Neural progenitor cell (in vitro differentiated cells): ENCODE results near the gene BACE2. TPM values are rescaled to one million over a fixed set of nuclear protein-coding genes. Genes with fewer than 3 reads are reported as not detected.

Experiments used
- DNase-seq: peaks from one replicate; pipeline ENCODE4 v3.0.0-alpha.2; 2016; ENCODE audit warnings: low spot score
- H2AFZ ChIP-seq: fragments of 200-600 bp; sonication (generic); replicated peaks from 2 replicates; pipeline ENCODE4 v1.6.1; 2016; ENCODE audit warnings: antibody characterized with exemption
- H3F3A ChIP-seq: fragments of 200-600 bp; sonication (generic); 2 replicates; pipeline ENCODE4 v1.6.1; 2016; ENCODE audit warnings: antibody characterized with exemption, low read depth
- H3K27ac ChIP-seq: fragments of 200-600 bp; sonication (generic); 2 replicates; pipeline ENCODE4 v1.5.1; 2016; ENCODE audit warnings: mild to moderate bottlenecking
- H3K27me3 ChIP-seq: fragments of 200-600 bp; sonication (generic); 2 replicates; pipeline ENCODE4 v1.6.1; 2016; ENCODE audit warnings: mild to moderate bottlenecking, moderate library complexity
- H3K36me3 ChIP-seq: fragments of 200-600 bp; sonication (generic); 2 replicates; pipeline ENCODE4 v1.5.1; 2016
- H3K4me1 ChIP-seq: fragments of 200-600 bp; sonication (generic); 2 replicates; pipeline ENCODE4 v1.6.1; 2016; ENCODE audit warnings: mixed run types
- H3K4me2 ChIP-seq: fragments of 200-600 bp; sonication (generic); 2 replicates; pipeline ENCODE4 v1.6.1; 2016
- H3K4me3 ChIP-seq: fragments of 200-600 bp; sonication (generic); 2 replicates; pipeline ENCODE4 v1.5.1; 2016
- H3K79me2 ChIP-seq: fragments of 200-600 bp; sonication (generic); 2 replicates; pipeline ENCODE4 v1.6.1; 2016; ENCODE audit warnings: low read depth
- H3K9ac ChIP-seq: fragments of 200-600 bp; sonication (generic); 2 replicates; pipeline ENCODE4 v1.6.1; 2016
- H3K9me3 ChIP-seq: fragments of 200-600 bp; sonication (generic); 2 replicates; pipeline ENCODE4 v1.5.1; 2016; ENCODE audit warnings: low read depth
- H4K20me1 ChIP-seq: fragments of 200-600 bp; sonication (generic); 2 replicates; pipeline ENCODE4 v1.6.1; 2016; ENCODE audit warnings: low read depth
- H3K27ac Mint-ChIP-seq: 3 replicates; pipeline ENCODE4 v1.8.0; 2021; ENCODE audit warnings: mixed read lengths
- H3K27me3 Mint-ChIP-seq: 2 replicates; pipeline ENCODE4 v1.8.0; 2022; ENCODE audit warnings: low read depth, mild to moderate bottlenecking, inconsistent platforms, moderate library complexity, mixed read lengths; ENCODE audit not compliant: insufficient read depth
- H3K36me3 Mint-ChIP-seq: 3 replicates; pipeline ENCODE4 v1.8.0; 2021; ENCODE audit warnings: mixed read lengths
- H3K4me1 Mint-ChIP-seq: 3 replicates; pipeline ENCODE4 v1.8.0; 2021; ENCODE audit warnings: mixed read lengths
- H3K4me3 Mint-ChIP-seq: 3 replicates; pipeline ENCODE4 v1.8.0; 2021; ENCODE audit warnings: mild to moderate bottlenecking, moderate library complexity, mixed read lengths
- H3K9me3 Mint-ChIP-seq: 3 replicates; pipeline ENCODE4 v1.8.0; 2020; ENCODE audit warnings: mixed read lengths
- EZH2 ChIP-seq: fragments of 200-600 bp; sonication (generic); IDR thresholded peaks from 2 replicates; pipeline ENCODE4 v1.6.1; 2017; ENCODE audit warnings: antibody characterized with exemption, mild to moderate bottlenecking, moderate library complexity
- EZH2phosphoT487 ChIP-seq: fragments of 200-600 bp; sonication (generic); IDR thresholded peaks from 2 replicates; pipeline ENCODE4 v1.6.1; 2017; ENCODE audit warnings: antibody characterized with exemption
- total RNA-seq: library from RNA; depleted of rRNA; stranded (reverse); fragments of >200 nt; gene quantifications from 2 replicates; pipeline ENCODE4 v1.2.3, GENCODE V29; 2015; ENCODE audit warnings: low replicate concordance
- TF ChIP-seq, protein P1 (sequence below): fragments of 200-600 bp; sonication (generic); IDR thresholded peaks from 2 replicates; pipeline ENCODE4 v1.5.1; 2017; ENCODE audit warnings: antibody characterized with exemption, mild to moderate bottlenecking

The BACE2 gene
- total RNA-seq, 1 donor from 2014 or later = 0.15 TPM

DNA sequence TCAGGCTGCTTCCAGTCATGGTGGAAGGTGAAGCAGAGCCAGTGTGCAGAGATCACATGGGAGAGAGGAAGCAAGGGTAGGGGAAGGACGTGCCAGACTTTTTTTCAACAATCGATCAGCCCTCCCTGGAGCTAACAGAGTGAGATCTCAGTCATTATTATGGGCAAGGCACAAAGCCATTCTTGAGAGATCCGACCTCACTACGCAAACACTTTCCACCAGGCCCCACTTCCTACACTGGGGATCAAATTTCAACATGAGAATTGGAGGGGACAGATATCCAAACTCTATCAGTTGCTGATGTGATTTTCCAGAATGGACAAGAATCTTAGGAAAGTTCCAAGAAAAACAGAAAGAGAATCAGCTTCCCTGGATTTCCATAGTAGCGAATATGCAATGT is 60.5 kb downstream of the BACE2 start:
- Histone ChIP-seq H3K9ac (no peak overlapping the region), H3K36me3 (no peaks in the 10 kb centered on the region), H3K4me2 (no peak overlapping the region), H4K20me1 (no peaks in the 10 kb centered on the region), H3K79me2 (no peaks in the 10 kb centered on the region), H3K4me3 (no peak overlapping the region), H3F3A (no peaks in the 10 kb centered on the region), H3K27me3 (no peaks in the 10 kb centered on the region), H3K27ac (no peak overlapping the region), H2AFZ (no peak overlapping the region), H3K4me1 (no peaks in the 10 kb centered on the region), H3K9me3 (no peaks in the 10 kb centered on the region)
- Mint-ChIP-seq H3K4me1 (peaks cover 4% of the 10 kb centered on the region), H3K36me3 (no peaks in the 10 kb centered on the region), H3K9me3 (no peaks in the 10 kb centered on the region), H3K27ac (no peak overlapping the region), H3K27me3 (peaks cover 2% of the 10 kb centered on the region), H3K4me3 (no peak overlapping the region)
- no peak for TF ChIP-seq EZH2phosphoT487
- TF ChIP-seq, protein P1, sequence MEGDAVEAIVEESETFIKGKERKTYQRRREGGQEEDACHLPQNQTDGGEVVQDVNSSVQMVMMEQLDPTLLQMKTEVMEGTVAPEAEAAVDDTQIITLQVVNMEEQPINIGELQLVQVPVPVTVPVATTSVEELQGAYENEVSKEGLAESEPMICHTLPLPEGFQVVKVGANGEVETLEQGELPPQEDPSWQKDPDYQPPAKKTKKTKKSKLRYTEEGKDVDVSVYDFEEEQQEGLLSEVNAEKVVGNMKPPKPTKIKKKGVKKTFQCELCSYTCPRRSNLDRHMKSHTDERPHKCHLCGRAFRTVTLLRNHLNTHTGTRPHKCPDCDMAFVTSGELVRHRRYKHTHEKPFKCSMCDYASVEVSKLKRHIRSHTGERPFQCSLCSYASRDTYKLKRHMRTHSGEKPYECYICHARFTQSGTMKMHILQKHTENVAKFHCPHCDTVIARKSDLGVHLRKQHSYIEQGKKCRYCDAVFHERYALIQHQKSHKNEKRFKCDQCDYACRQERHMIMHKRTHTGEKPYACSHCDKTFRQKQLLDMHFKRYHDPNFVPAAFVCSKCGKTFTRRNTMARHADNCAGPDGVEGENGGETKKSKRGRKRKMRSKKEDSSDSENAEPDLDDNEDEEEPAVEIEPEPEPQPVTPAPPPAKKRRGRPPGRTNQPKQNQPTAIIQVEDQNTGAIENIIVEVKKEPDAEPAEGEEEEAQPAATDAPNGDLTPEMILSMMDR = no peak
- no peak for TF ChIP-seq EZH2
- no peak for DNase-seq

DNA sequence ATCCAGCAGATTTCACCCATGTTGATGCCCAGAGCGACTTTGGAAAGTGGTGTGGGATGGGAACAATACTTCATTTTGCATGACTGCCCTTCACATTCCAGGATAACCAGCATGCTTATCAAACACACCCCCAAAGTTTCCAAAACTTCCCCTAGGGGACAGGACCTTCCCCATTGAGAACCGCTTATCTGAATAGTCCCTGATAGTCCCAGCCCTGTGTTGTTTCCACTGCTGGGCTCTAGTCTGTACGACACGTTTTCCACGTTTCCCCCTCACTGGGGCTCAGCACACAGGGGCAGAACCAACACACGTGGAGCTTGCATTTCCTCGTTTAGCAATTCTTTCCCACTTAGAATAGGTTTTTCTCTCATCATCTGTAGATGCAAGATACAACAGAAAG is 61.0 kb downstream of the BACE2 start:
- Histone ChIP-seq H3K4me1 (no peaks in the 10 kb centered on the region), H3K27ac (no peak overlapping the region), H3K79me2 (no peaks in the 10 kb centered on the region), H4K20me1 (no peaks in the 10 kb centered on the region), H3F3A (no peaks in the 10 kb centered on the region), H3K9ac (no peak overlapping the region), H2AFZ (no peak overlapping the region), H3K4me3 (no peak overlapping the region), H3K27me3 (no peaks in the 10 kb centered on the region), H3K9me3 (no peaks in the 10 kb centered on the region), H3K4me2 (no peak overlapping the region), H3K36me3 (no peaks in the 10 kb centered on the region)
- H3K27me3 Mint-ChIP-seq = peaks cover 2% of the 10 kb centered on the region
- DNase-seq = no peak
- TF ChIP-seq, protein P1 = no peak
- no peak for TF ChIP-seq EZH2phosphoT487
- no peak for TF ChIP-seq EZH2
- no peak overlapping the region for H3K27ac Mint-ChIP-seq
- H3K9me3 Mint-ChIP-seq = no peaks in the 10 kb centered on the region
- peaks cover 4% of the 10 kb centered on the region for H3K4me1 Mint-ChIP-seq
- H3K4me3 Mint-ChIP-seq = no peak overlapping the region
- no peaks in the 10 kb centered on the region for H3K36me3 Mint-ChIP-seq

DNA sequence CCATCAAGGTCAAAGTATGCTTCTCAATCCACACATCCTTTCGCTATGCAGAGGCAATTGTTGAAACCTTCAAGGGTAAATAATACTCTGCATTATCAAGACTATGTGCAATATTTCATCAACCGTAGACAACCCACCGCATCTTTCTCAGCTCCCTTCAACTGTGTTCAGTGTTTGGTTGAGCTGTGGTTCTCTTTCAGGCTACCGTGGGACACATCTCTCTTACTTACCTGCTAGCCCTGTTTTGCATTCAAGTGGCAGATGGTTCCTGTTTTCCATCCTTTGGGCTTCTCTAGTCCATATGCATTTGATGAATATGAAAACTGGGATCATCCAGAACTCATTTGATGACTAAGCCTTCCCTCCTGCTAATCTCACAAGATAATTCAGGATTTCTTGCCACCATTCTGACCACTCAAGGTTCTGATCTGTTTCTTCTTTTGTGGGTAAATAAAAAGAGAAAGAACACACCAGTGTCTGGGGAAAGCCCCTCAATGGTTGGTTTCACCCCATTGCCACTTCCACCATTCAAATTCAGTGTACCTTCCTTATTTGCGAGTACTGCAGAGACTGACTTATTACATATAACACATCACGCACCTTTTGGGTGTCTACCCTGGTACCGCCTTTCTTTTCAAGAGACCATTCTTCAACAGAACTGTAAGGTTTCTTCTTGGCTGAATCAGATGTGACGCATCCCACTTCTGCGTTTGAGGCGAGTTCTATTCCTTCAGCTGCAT is 61.7 kb downstream of the BACE2 start:
- no peak overlapping the region for H3K4me3 Mint-ChIP-seq
- DNase-seq = no peak
- H3K36me3 Mint-ChIP-seq = no peaks in the 10 kb centered on the region
- Histone ChIP-seq H3K27ac (no peak overlapping the region), H3K4me3 (no peak overlapping the region), H3K27me3 (no peaks in the 10 kb centered on the region), H3K79me2 (no peaks in the 10 kb centered on the region), H3K9ac (no peak overlapping the region), H3K4me2 (no peak overlapping the region), H3F3A (no peaks in the 10 kb centered on the region), H4K20me1 (no peaks in the 10 kb centered on the region), H2AFZ (no peak overlapping the region), H3K4me1 (no peaks in the 10 kb centered on the region), H3K36me3 (no peaks in the 10 kb centered on the region), H3K9me3 (no peaks in the 10 kb centered on the region)
- H3K27ac Mint-ChIP-seq = no peak overlapping the region
- no peaks in the 10 kb centered on the region for H3K9me3 Mint-ChIP-seq
- H3K4me1 Mint-ChIP-seq = peaks cover 4% of the 10 kb centered on the region
- peaks cover 2% of the 10 kb centered on the region for H3K27me3 Mint-ChIP-seq
- TF ChIP-seq EZH2 = no peak
- TF ChIP-seq, protein P1 = no peak
- no peak for TF ChIP-seq EZH2phosphoT487
